GM19240 (cell line): Measurements from ENCODE around the gene CENPO.

Source experiments
- DNase-seq: peaks from one replicate; pipeline ENCODE4 v3.0.0; 2011; ENCODE audit warnings: low spot score; ENCODE audit not compliant: insufficient read length

Gene CENPO

GRCh38 chr2:24792874-24793760 lies at the start of gene CENPO, which contains the start of gene PTRHD1:
Gene CENPO (plus strand): TSS chr2:24793425. CDS start chr2:24793920, 495 bp downstream.
Gene PTRHD1 (minus strand): TSS chr2:24793391. CDS start chr2:24793377, 14 bp downstream.
- peak; percentile 78 for DNase-seq

GRCh38 chr2:24743924-24744323 lies 49.3 kb upstream of the CENPO start:
- DNase-seq: no peak

DNA sequence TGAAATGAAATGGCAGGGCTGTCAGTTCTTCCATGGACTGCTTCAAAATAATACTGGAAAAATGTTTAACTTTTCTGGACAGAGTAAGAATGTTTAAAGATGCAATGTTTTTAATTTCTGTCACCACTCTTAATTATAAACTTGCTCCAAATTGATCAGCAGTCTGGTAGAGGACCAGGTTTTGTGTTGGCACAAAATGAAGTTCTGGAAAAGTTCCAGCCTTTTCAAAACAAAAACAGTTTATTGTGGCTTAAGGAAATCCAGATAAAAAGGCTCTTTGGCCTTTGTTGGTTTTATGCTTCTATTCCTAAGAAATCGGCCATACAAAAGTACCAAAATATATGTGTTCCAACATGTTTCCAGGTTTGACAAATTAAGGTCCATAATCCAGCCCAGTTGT lies 48.9 kb upstream of the CENPO start:
- no peak for DNase-seq

GRCh38 chr2:24745825-24746224 lies 47.4 kb upstream of the CENPO start:
- DNase-seq: no peak

DNA sequence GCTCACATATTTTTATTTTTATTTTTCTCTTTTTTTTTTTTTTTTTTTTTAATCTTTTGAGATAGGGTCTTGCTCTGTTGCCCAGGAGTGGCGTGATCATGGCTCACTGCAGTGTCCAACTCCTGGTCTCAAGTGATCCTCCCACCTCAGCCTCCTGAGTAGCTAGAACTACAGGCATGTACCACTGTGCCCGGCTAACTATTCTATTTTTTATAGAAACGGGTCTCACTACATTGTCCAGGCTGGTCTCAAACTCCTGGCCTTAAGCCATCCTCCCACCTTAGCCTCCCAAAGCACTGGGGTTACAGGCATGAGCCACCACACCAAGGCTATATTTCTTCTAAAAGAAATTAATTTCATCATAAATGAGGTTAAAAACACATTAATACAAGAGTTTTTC lies 45.9 kb upstream of the CENPO start:
- DNase-seq: no peak

GRCh38 chr2:24749069-24749691 lies 44.0 kb upstream of the CENPO start:
- DNase-seq: no peak

- no peak for DNase-seq
Observed at GRCh38 chr2:24754985-24755705, 38.1 kb upstream of the CENPO start.

DNA sequence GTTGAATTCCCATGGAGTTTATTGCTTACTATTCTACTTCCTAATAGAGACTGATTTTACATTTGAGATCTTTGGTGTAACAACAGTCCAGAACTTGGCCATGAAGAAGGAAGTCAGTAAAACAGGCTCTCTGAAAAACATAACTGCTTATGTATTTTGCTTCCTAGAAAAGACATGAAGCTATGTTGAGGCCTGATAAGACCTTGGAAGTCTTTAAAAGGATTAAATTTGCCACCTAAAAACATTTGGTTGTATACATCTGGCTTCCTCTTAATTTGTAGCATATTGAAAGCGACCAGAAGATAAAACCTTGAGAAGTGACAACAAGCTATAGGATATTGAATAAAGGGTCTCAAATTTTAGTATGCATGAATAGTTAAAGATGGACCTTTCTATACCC lies 36.4 kb upstream of the CENPO start:
- no peak for DNase-seq

GRCh38 chr2:24761866-24762265 lies 31.4 kb upstream of the CENPO start:
- DNase-seq: no peak

GRCh38 chr2:24762518-24762917 lies 30.7 kb upstream of the CENPO start:
- no peak for DNase-seq

DNA sequence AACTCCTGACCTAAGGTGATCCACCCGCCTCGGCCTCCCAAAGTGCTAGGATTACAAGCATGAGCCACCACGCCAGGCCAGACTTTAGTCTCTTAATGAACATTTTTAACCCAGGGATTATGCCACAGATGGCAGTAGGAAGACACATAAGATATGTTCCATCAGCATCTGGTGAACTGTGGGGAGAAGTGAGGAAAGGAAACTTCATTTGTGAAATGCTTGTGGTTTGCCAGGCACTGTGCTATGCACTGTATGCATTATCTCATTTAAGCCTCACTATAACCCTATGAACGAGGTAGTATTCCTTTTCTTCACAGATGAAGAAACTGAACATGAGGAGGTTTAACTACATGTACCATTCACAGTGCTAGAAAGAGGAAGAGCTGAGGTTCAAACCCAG lies 29.4 kb upstream of the CENPO start:
- no peak for DNase-seq

DNA sequence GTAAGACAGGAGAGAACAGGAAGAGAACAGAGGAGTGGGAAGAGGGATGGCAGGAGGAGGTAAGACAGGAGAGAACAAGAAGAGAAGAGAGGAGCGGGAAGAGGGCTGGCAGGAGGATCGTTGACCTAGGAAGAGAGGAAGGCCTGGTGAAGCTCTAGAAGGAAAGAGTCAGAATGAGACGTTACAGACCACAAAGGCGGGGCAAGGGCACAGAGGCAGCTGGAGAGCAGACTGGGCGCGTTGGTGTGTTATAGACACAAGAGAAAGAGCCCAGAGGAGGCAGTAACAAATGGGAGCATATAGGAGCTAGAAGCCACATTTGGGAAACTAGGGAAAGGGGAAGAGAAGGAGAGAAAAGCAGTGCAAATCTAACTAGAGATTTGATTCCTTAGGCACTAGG lies 26.6 kb upstream of the CENPO start:
- DNase-seq: no peak

GRCh38 chr2:24768013-24768412 lies 25.2 kb upstream of the CENPO start:
- no peak for DNase-seq

- no peak for DNase-seq
Observed at GRCh38 chr2:24768601-24769000, 24.6 kb upstream of the CENPO start.

- DNase-seq: no peak
Observed at GRCh38 chr2:24771061-24771460, 22.2 kb upstream of the CENPO start.

GRCh38 chr2:24771764-24772586 lies 21.2 kb upstream of the CENPO start:
- DNase-seq: no peak

- DNase-seq: no peak
Observed at GRCh38 chr2:24774373-24774772, 18.9 kb upstream of the CENPO start.

- no peak for DNase-seq
Observed at GRCh38 chr2:24779116-24779515, 14.1 kb upstream of the CENPO start.

DNA sequence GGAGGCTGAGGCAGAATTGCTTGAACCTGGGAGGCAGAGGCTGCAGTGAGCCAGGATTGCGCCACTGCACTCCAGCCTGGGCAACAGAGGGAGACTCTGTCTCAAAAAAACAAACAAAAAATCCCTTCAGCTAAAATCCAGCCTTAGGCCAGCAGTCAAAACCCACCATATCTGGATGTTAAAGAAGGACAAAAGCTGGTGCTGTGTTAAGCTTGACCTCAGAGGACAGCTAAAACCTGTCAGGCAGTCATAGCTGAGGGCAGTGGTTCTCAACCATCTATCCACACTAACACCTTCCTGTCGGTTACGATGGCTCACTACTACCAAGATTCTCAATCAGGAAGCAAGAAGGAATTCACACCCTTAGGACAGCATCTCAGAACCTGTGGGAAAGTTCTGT lies 9.6 kb upstream of the CENPO start:
- DNase-seq: no peak

DNA sequence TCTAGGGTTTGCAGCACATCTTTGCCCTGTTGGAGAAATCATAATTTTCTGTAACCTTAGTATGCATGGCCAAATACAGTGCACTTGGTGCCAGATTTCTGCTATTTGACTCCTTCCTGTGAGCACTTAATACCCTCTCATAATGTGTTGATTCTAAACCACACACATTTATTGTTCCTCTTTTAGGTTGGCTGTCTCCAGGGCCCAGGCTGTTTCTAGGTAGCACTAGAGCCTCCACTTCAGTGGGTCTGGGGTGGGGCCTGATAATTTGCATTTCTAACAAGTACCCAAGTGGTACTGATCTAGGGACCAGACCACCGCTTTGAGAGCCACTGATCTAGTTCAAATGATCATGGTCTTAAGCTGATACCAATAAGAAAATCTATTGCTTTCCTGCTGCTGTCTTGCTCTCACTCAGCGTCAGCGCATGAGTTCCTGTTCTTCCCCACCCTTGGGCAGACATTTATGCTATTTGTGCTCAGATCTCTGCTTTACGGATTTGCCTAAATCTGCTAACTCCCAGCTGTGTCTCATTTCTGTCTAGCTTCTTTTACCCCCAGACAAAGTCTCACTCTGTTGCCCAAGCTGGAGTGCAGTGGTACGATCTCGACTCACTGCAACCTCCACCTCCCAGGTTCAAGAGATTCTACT lies 7.4 kb upstream of the CENPO start:
- DNase-seq: no peak

- no peak for DNase-seq
Observed at GRCh38 chr2:24787532-24787931, 5.7 kb upstream of the CENPO start.
